Naive thymus-derived CD4-positive, alpha-beta T cell (primary cell): ENCODE data around the gene DENND1A. TPM values are rescaled to one million over a fixed set of nuclear protein-coding genes. Genes with fewer than 3 reads are reported as not detected.

ENCODE experiments used
- ATAC-seq: fragments of 150-1000 bp; cut with Tn5 transposase; 2 replicates; pipeline ENCODE4 v1.10.0; 2021; ENCODE audit warnings: mild to moderate bottlenecking, moderate library complexity
- CTCF ChIA-PET: fragments of 350-600 bp; sonication (Branson Sonifier 250); formaldehyde crosslinking; loops from one replicate; lab custom pipeline; 2021; ENCODE audit warnings: antibody characterized with exemption; lab: Charles Lee
- POLR2A ChIA-PET: fragments of 350-600 bp; sonication (Branson Sonifier 250); formaldehyde crosslinking; loops from one replicate; lab custom pipeline; 2021; ENCODE audit warnings: antibody characterized with exemption, inconsistent platforms; lab: Charles Lee
- DNase-seq, 9 donors: peaks; one replicate each; pipeline versions ENCODE4 v3.0.0 to v3.0.0-alpha.2; 2020 to 2022; ENCODE audit warnings: mixed read lengths in 1 of 9
- H3K27ac ChIP-seq: one replicate; pipeline ENCODE4 v1.7.0; 2013; ENCODE audit warnings: mild to moderate bottlenecking, low read depth, low read length, moderate library complexity
- H3K27me3 ChIP-seq, 2 donors: one replicate each; pipeline ENCODE4 v1.7.0; 2013; ENCODE audit warnings: low read length in 2 of 2, mild to moderate bottlenecking in 2 of 2, moderate library complexity in 2 of 2; ENCODE audit not compliant: control insufficient read depth in 2 of 2, insufficient read depth in 2 of 2
- H3K36me3 ChIP-seq, 3 experiments: 1 replicate in 2 of 3; 2 replicates in 1 of 3; pipeline ENCODE4 v1.7.0; 2013; ENCODE audit warnings: low read length in 3 of 3, mild to moderate bottlenecking in 3 of 3, moderate library complexity in 1 of 3; ENCODE audit not compliant: insufficient read depth in 3 of 3, control insufficient read depth in 2 of 3
- H3K4me1 ChIP-seq, 2 donors: one replicate each; pipeline ENCODE4 v1.7.0; 2013; ENCODE audit warnings: low read length in 2 of 2, mild to moderate bottlenecking in 2 of 2, moderate library complexity in 1 of 2; ENCODE audit not compliant: control insufficient read depth in 2 of 2, insufficient read depth in 2 of 2
- H3K4me3 ChIP-seq: 2 replicates; pipeline ENCODE4 v1.7.0; 2013; ENCODE audit warnings: mild to moderate bottlenecking, low read length
- H3K9me3 ChIP-seq, 3 experiments: 1 replicate in 2 of 3; 2 replicates in 1 of 3; pipeline ENCODE4 v1.7.0; 2013; ENCODE audit warnings: low read length in 3 of 3; ENCODE audit not compliant: control insufficient read depth in 2 of 3
- H3K27ac Mint-ChIP-seq, 9 donors: one replicate each; pipeline ENCODE4 v1.8.0; 2020 to 2022; ENCODE audit warnings: mixed read lengths in 9 of 9, mild to moderate bottlenecking in 8 of 9, moderate library complexity in 5 of 9, inconsistent platforms in 2 of 9
- H3K27me3 Mint-ChIP-seq, 5 donors: one replicate each; pipeline ENCODE4 v1.8.0; 2021 to 2022; ENCODE audit warnings: mixed read lengths in 5 of 5, mild to moderate bottlenecking in 1 of 5
- H3K36me3 Mint-ChIP-seq, 5 donors: one replicate each; pipeline ENCODE4 v1.8.0; 2020 to 2022; ENCODE audit warnings: mixed read lengths in 5 of 5, mild to moderate bottlenecking in 3 of 5, inconsistent platforms in 1 of 5
- H3K4me1 Mint-ChIP-seq, 7 donors: one replicate each; pipeline ENCODE4 v1.8.0; 2020 to 2022; ENCODE audit warnings: mixed read lengths in 7 of 7, mild to moderate bottlenecking in 3 of 7, inconsistent platforms in 1 of 7
- H3K4me3 Mint-ChIP-seq, 10 donors: one replicate each; pipeline ENCODE4 v1.8.0; 2020 to 2022; ENCODE audit warnings: mild to moderate bottlenecking in 10 of 10, mixed read lengths in 10 of 10, moderate library complexity in 6 of 10, inconsistent platforms in 2 of 10
- H3K9me3 Mint-ChIP-seq, 11 donors: one replicate each; pipeline ENCODE4 v1.8.0; 2020 to 2022; ENCODE audit warnings: mixed read lengths in 11 of 11, mild to moderate bottlenecking in 4 of 11, inconsistent platforms in 1 of 11, moderate library complexity in 1 of 11
- intact Hi-C, 2 donors: fragments of 100-400 bp; cut with micrococcal nuclease; formaldehyde crosslinking; loops; one replicate each; pipeline ENCODE4 v1.15.1; 2023
- polyA plus RNA-seq, 2 donors: library from polyadenylated mRNA; unstranded; fragments of 300-500 nt; fragmentation: Illumina TruSeq; gene quantifications; one replicate each; pipeline ENCODE4 v1.2.3, GENCODE V29; 2021
- total RNA-seq, 6 experiments: library from RNA in 5 of 6; stranded (reverse) in 5 of 6; gene quantifications; 1 replicate in 5 of 6; 2 replicates in 1 of 6; pipeline ENCODE4 v1.2.3 and lab custom pipeline; 2021 to 2026

Gene DENND1A
- total and polyA plus RNA-seq, 7 experiments from 2014 or later: 4.6 to 41.1 (median 16.5) TPM

DNA sequence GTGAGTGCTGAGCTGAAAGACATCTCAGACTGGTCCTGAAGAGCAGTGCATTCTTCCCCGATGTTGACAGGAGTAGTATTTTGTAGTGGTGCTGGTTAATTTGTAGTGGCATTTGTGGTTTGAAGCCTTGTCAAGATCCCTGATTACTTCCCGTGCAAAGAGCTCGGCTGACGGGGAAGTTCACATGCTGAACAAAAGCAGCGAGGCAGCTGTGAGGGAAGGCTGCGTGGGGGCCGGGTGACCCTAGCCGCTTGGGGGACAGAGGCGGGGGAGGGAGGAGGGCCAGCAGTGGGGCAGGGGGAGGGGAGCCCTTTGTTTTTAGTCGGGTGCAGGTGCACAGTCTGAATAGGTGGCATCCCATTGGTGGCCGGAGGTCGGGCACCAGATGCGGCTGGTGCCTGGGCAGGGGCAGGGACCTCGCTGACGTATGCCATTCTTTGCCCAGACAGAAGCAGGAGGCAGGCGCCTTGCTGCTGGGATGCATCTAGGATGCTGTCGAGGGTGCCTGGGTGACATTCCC lies 509.3 kb downstream of the DENND1A start:
- H3K9me3 ChIP-seq: no peaks in the 10 kb centered on the region
- no peak overlapping the region for H3K27ac ChIP-seq
- intact Hi-C loops: no loop called here
- ChIA-PET CTCF (no interaction called here), POLR2A (no interaction called here)
- peaks cover 0 to 20% (median 0%) of the 10 kb centered on the region in 3 experiments for H3K36me3 ChIP-seq
- Mint-ChIP-seq H3K27me3 (no peaks in the 10 kb centered on the region), H3K27ac (peak overlapping the region in 2 of 9 donors; percentile 46 to 67), H3K36me3 (peaks cover 0 to 25% (median 13%) of the 10 kb centered on the region in 5 donors), H3K9me3 (no peaks in the 10 kb centered on the region), H3K4me1 (peaks cover 0 to 9% (median 0%) of the 10 kb centered on the region in 7 donors), H3K4me3 (no peak overlapping the region)
- no peaks in the 10 kb centered on the region for H3K4me1 ChIP-seq
- DNase-seq (no peak), ATAC-seq (no peak)
- no peak overlapping the region for H3K4me3 ChIP-seq
- H3K27me3 ChIP-seq: no peaks in the 10 kb centered on the region

- DNase-seq (no peak), ATAC-seq (no peak)
- Mint-ChIP-seq H3K9me3 (no peaks in the 10 kb centered on the region), H3K4me1 (peaks cover 0 to 6% (median 0%) of the 10 kb centered on the region in 7 donors), H3K36me3 (peaks cover 0 to 22% (median 12%) of the 10 kb centered on the region in 5 donors), H3K27me3 (no peaks in the 10 kb centered on the region), H3K4me3 (no peak overlapping the region), H3K27ac (peak overlapping the region in 1 of 9 donors; percentile 67)
- Histone ChIP-seq H3K4me1 (no peaks in the 10 kb centered on the region), H3K27me3 (no peaks in the 10 kb centered on the region), H3K27ac (no peak overlapping the region), H3K36me3 (peaks cover 0 to 20% (median 0%) of the 10 kb centered on the region in 3 experiments), H3K4me3 (no peak overlapping the region), H3K9me3 (no peaks in the 10 kb centered on the region)
- intact Hi-C loops: no loop called here
- POLR2A ChIA-PET: interaction anchor here (0.6 kb wide), 1 partner anchor 45 kb away, joined by 3 read pairs; no protein-coding TSS in a partner anchor
- CTCF ChIA-PET: no interaction called here
Observed at GRCh38 chr9:123419721-123420591, 510.0 kb downstream of the DENND1A start.

- ATAC-seq: no peak
- intact Hi-C loops: no loop called here
- H3K4me1 Mint-ChIP-seq: peaks cover 0 to 6% (median 0%) of the 10 kb centered on the region in 7 donors
- Histone ChIP-seq H3K4me3 (no peak overlapping the region), H3K9me3 (no peaks in the 10 kb centered on the region), H3K4me1 (no peaks in the 10 kb centered on the region), H3K27me3 (no peaks in the 10 kb centered on the region), H3K27ac (no peak overlapping the region), H3K36me3 (peaks cover 0 to 16% (median 0%) of the 10 kb centered on the region in 3 experiments)
- H3K27me3 Mint-ChIP-seq: no peaks in the 10 kb centered on the region
- no peak overlapping the region for H3K4me3 Mint-ChIP-seq
- CTCF ChIA-PET: no interaction called here
- no peak for DNase-seq
- POLR2A ChIA-PET: interaction anchor here (0.6 kb wide), 1 partner anchor 46 kb away, joined by 3 read pairs; no protein-coding TSS in a partner anchor
- peaks cover 0 to 28% (median 12%) of the 10 kb centered on the region in 5 donors for H3K36me3 Mint-ChIP-seq
- peak overlapping the region in 1 of 9 donors; percentile 53 for H3K27ac Mint-ChIP-seq
- no peaks in the 10 kb centered on the region for H3K9me3 Mint-ChIP-seq
Observed at GRCh38 chr9:123419091-123419490, 510.8 kb downstream of the DENND1A start.

DNA sequence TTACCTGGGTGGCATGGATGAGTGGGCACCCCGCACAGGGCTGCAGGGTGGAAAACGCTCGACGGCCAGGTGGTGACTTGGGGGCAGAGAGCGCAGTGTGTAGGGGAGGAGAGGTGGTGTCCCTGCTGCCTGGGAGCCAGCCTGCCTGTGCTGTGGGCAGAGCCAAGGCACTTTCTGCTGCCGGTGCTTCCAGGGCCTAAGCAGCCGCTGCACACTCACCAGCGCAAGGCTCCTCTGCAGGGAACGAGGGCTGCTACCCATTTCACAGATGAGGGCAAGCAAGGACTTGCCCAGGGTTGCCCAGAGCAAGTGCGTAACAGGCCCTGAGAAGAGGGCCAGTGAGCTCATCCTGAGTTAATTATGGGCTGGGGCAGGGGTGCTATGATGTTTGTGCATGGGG lies 511.4 kb downstream of the DENND1A start:
- Histone ChIP-seq H3K27ac (no peak overlapping the region), H3K36me3 (peaks cover 0 to 16% (median 0%) of the 10 kb centered on the region in 3 experiments), H3K9me3 (no peaks in the 10 kb centered on the region), H3K4me3 (no peak overlapping the region), H3K4me1 (no peaks in the 10 kb centered on the region), H3K27me3 (no peaks in the 10 kb centered on the region)
- H3K27me3 Mint-ChIP-seq: no peaks in the 10 kb centered on the region
- no peak overlapping the region for H3K4me3 Mint-ChIP-seq
- H3K4me1 Mint-ChIP-seq: peaks cover 0 to 6% (median 0%) of the 10 kb centered on the region in 7 donors
- ATAC-seq (no peak), DNase-seq (no peak)
- H3K9me3 Mint-ChIP-seq: no peaks in the 10 kb centered on the region
- peak overlapping the region in 1 of 9 donors; percentile 32 for H3K27ac Mint-ChIP-seq
- CTCF ChIA-PET: no interaction called here
- POLR2A ChIA-PET: no interaction called here
- H3K36me3 Mint-ChIP-seq: peaks cover 0 to 28% (median 12%) of the 10 kb centered on the region in 5 donors
- intact Hi-C loops: no loop called here

- intact Hi-C loops: no loop called here
- Histone ChIP-seq H3K36me3 (peaks cover 0 to 16% (median 0%) of the 10 kb centered on the region in 3 experiments), H3K27ac (no peak overlapping the region), H3K4me3 (no peak overlapping the region), H3K9me3 (no peaks in the 10 kb centered on the region), H3K27me3 (no peaks in the 10 kb centered on the region), H3K4me1 (no peaks in the 10 kb centered on the region)
- POLR2A ChIA-PET: no interaction called here
- Mint-ChIP-seq H3K27ac (peak overlapping the region in 1 of 9 donors; percentile 63), H3K9me3 (no peaks in the 10 kb centered on the region), H3K27me3 (no peaks in the 10 kb centered on the region), H3K4me3 (no peak overlapping the region), H3K36me3 (peaks cover 0 to 28% (median 12%) of the 10 kb centered on the region in 5 donors), H3K4me1 (peaks cover 0 to 6% (median 0%) of the 10 kb centered on the region in 7 donors)
- ATAC-seq (no peak), DNase-seq (no peak)
- CTCF ChIA-PET: no interaction called here
Observed at GRCh38 chr9:123418052-123418430, 511.9 kb downstream of the DENND1A start.

GRCh38 chr9:123417289-123418051 lies 512.5 kb downstream of the DENND1A start:
- CTCF ChIA-PET: no interaction called here
- H3K4me1 ChIP-seq: no peaks in the 10 kb centered on the region
- peaks cover 0 to 16% (median 0%) of the 10 kb centered on the region in 3 experiments for H3K36me3 ChIP-seq
- no peaks in the 10 kb centered on the region for H3K9me3 ChIP-seq
- intact Hi-C loops: no loop called here
- H3K27ac ChIP-seq: no peak overlapping the region
- H3K27me3 ChIP-seq: no peaks in the 10 kb centered on the region
- H3K36me3 Mint-ChIP-seq: peaks cover 0 to 28% (median 12%) of the 10 kb centered on the region in 5 donors
- no peak overlapping the region for H3K4me3 ChIP-seq
- peaks cover 0 to 6% (median 0%) of the 10 kb centered on the region in 7 donors for H3K4me1 Mint-ChIP-seq
- DNase-seq (no peak), ATAC-seq (no peak)
- H3K9me3 Mint-ChIP-seq: no peaks in the 10 kb centered on the region
- no peak overlapping the region for H3K27ac Mint-ChIP-seq
- H3K27me3 Mint-ChIP-seq: no peaks in the 10 kb centered on the region
- no peak overlapping the region for H3K4me3 Mint-ChIP-seq
- POLR2A ChIA-PET: no interaction called here
